RWPE1 (cell line): ENCODE results near the gene ERGIC3.

Experiments
- CTCF ChIA-PET: fragments of 350-600 bp; sonication (Branson Sonifier 250); formaldehyde crosslinking; extraction: SDS; loops from one replicate; lab custom pipeline; 2021; lab: Yijun Ruan, JAX
- POLR2A ChIA-PET: fragments of 400-600 bp; formaldehyde crosslinking; extraction: SDS; loops from one replicate; lab custom pipeline; 2020; ENCODE audit warnings: antibody characterized with exemption; ENCODE audit not compliant: low non-redundant PET; lab: Yijun Ruan, JAX
- DNase-seq: peaks from one replicate; pipeline ENCODE4 v3.0.0; 2012; ENCODE audit warnings: low spot score
- H3K27ac ChIP-seq: fragments of 450-650 bp; 2 replicates; pipeline ENCODE4 v1.5.1; 2017
- TF ChIP-seq, protein P1 (sequence below): fragments of 450-650 bp; conservative IDR thresholded peaks from 2 replicates; pipeline ENCODE4 v1.5.1; 2017; ENCODE audit warnings: low read depth, mild to moderate bottlenecking

ERGIC3 gene

DNA sequence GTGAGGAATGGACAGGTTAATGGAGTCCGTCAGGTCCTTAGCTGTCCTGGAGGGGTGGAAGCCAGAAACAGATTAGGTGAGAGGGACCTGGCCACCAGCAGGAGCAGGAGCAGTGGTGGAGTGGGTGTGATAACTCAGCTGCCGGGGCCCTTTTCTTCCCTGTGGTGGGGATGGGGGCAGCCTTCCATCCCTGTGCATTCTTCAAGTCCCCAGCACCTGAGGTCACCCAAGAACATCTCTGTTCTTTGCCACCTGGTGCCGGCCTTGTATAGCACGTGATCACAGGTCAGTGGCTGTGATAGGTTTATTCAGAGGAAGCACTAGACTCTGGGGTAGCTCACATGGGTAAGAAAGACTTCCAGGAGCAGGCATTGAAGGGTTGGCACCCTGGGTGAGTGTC is 16.6 kb downstream of the ERGIC3 start:
- H3K27ac ChIP-seq, result no peak overlapping the region
- ChIA-PET POLR2A (no interaction called here), CTCF (interaction anchor here (0.8 kb wide), 1 partner anchor 42 kb away, joined by 3 read pairs; no protein-coding TSS in a partner anchor)
- DNase-seq, result no peak
- TF ChIP-seq, protein P1, sequence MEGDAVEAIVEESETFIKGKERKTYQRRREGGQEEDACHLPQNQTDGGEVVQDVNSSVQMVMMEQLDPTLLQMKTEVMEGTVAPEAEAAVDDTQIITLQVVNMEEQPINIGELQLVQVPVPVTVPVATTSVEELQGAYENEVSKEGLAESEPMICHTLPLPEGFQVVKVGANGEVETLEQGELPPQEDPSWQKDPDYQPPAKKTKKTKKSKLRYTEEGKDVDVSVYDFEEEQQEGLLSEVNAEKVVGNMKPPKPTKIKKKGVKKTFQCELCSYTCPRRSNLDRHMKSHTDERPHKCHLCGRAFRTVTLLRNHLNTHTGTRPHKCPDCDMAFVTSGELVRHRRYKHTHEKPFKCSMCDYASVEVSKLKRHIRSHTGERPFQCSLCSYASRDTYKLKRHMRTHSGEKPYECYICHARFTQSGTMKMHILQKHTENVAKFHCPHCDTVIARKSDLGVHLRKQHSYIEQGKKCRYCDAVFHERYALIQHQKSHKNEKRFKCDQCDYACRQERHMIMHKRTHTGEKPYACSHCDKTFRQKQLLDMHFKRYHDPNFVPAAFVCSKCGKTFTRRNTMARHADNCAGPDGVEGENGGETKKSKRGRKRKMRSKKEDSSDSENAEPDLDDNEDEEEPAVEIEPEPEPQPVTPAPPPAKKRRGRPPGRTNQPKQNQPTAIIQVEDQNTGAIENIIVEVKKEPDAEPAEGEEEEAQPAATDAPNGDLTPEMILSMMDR, result no peak

DNA sequence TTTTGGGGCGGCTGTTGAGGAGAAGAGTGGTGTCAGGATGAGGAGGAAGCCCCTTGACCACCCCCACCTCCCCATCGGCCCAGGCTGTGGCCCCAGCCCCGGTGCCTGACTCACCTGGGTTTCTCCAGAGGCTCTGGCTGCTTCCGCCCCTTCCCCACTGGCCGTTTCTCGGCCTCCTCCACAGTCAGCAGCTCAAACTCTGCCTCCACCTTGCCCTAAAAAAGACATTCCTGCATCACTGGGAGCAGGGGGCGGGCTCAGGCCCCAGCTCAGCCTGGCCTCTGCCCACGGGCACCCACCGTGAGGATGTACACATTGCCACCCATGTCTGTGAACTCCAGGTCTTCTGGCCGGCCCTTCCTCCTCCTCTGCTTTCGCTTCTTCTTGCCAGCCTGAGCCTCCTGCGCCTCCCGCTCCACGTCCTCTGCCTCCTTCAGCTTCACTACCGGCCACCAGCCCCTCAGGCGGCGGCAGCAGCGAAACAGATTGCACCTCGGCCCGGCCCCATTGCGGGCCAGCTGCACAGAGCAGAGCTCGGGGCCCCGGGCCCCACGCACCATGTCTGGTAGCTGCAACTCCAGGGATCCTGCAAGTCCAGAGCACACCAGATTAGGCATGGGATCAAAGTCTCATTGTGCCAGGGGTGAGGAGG is 17.3 kb downstream of the ERGIC3 start:
- no peak overlapping the region for H3K27ac ChIP-seq
- no peak for DNase-seq
- TF ChIP-seq, protein P1, result no peak
- ChIA-PET CTCF (interaction anchor here (0.5 kb wide), 1 partner anchor 106 kb away, joined by 5 read pairs; no protein-coding TSS in a partner anchor), POLR2A (no interaction called here)

DNA sequence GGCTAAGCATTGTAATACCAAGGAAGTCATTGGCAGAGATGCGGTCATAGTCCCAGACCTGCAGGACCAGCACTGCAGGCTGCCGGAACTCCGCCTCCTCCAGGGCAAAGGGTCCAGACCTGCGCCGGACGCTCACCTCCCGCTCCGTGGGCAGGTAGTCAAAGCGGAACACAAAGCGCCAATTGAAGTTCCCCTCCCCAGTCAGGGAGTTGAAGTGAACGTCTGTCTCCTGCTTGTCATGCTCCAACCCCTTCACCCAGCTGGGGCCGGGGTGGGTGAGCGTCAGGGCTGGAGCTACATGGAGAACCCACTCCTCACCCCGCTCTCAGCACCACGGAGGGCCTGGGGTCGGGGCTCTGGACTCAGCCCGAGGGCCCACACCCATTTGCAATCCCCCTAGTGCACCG is 18.2 kb downstream of the ERGIC3 start:
- CTCF ChIA-PET, result interaction anchor here (1.6 kb wide), 1 partner anchor 388 kb away, joined by 4 read pairs; no protein-coding TSS in a partner anchor
- DNase-seq, result no peak
- TF ChIP-seq, protein P1, result no peak
- no peak overlapping the region for H3K27ac ChIP-seq
- POLR2A ChIA-PET, result no interaction called here

DNA sequence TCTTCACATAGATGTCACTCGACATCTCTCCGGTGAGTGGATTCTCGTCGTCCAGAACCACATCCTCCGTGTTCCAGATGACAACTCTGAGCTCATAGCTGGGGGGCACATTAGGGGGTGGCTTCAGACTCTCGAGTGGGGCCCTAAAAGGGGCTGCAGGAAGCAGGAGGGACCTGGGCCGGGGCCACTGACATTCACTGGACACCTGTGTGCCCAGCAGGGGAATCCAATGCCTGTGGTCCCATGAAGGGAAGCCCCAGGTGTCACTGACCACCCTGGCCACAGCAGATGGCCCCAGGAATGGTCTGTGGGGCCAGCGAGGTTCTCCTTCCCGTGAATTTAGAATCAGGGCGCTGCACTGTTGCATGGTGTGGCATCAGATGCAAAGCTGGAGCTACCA is 18.7 kb downstream of the ERGIC3 start:
- TF ChIP-seq, protein P1, result no peak
- DNase-seq, result no peak

DNA sequence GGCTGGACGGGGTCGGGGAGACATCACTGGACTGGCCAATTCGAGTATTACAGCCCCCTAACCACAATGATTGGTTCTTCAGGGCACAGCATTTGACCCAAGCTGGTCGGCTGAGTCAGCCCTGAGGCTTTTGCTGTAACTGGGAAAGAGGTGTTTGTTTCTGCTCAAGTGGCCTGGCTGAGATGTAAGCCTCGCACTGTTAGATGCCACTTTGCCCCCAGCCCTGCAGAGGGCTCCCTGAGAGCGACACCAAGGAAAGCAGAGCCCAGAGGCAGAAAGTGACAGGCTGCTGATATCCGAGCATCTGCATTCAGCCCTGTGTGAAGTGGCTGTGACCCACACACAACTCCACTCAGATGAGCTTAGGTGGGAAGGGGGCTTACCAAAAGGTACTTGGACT is 19.4 kb downstream of the ERGIC3 start:
- peak; percentile 58 for DNase-seq
- ChIA-PET CTCF (interaction anchor here (0.5 to 1.6 kb wide), 8 partner anchors 28 to 386 kb away, joined by 3 to 6 read pairs (median 4); no protein-coding TSS in a partner anchor), POLR2A (no interaction called here)
- TF ChIP-seq, protein P1, result no peak
- H3K27ac ChIP-seq, result no peak overlapping the region

More for the DNA sequence above, 18.7 kb downstream of the ERGIC3 start:
- H3K27ac ChIP-seq, result no peak overlapping the region
- ChIA-PET CTCF (interaction anchor here (0.5 to 1.6 kb wide), 5 partner anchors 28 to 545 kb away, joined by 3 to 6 read pairs (median 3); no protein-coding TSS in a partner anchor), POLR2A (no interaction called here)

DNA sequence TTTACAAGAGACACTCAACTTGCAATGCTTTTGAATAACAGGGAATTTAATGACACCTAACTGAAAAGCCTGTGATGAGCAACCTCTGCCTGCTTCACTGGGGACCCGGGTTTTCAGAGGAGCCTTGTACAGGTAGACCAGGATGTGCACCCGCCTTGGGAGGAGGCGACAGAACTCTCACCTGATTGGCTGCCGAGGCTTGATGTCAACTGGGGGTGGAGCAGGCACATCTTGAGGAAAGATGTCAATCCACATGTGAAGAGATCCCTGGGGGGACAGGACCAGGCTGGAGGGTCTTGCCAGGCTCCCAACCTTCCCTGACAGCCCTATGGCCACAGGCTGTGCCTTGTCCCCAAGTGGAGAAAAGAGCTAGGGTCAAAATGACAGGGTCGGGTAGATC is 19.8 kb downstream of the ERGIC3 start:
- TF ChIP-seq, protein P1, result no peak
- peak; percentile 65 for DNase-seq
- ChIA-PET POLR2A (no interaction called here), CTCF (interaction anchor here (0.5 to 1.6 kb wide), 6 partner anchors 42 to 386 kb away, joined by 3 to 6 read pairs (median 4); no protein-coding TSS in a partner anchor)
- H3K27ac ChIP-seq, result no peak overlapping the region
